CD4-positive, alpha-beta T cell treated with Interleukin-6 for 4 hours (primary cell): ENCODE results near the gene AMPH.
"Not testable (repeated sequence)": the region's sequence is repeated elsewhere in the genome, so short reads cannot be mapped to it uniquely, and the experiment has no call there.

Source experiments
- DNase-seq: peaks from one replicate; pipeline ENCODE4 v3.0.0-alpha.2; 2020; ENCODE audit warnings: mixed read lengths

Gene AMPH

GRCh38 chr7:38625866-38626265 is 5.3 kb downstream of the AMPH start:
- no peak for DNase-seq

GRCh38 chr7:38615665-38616064 is 15.5 kb downstream of the AMPH start:
- no peak for DNase-seq

- DNase-seq: no peak
Measured at GRCh38 chr7:38607466-38607865, 23.7 kb downstream of the AMPH start.

GRCh38 chr7:38600741-38601140 is 30.4 kb downstream of the AMPH start:
- no peak for DNase-seq

GRCh38 chr7:38594949-38595348 is 36.2 kb downstream of the AMPH start:
- no peak for DNase-seq

- DNase-seq: no peak
Measured at GRCh38 chr7:38592737-38593288, 38.4 kb downstream of the AMPH start.

GRCh38 chr7:38585572-38586354 is 45.4 kb downstream of the AMPH start:
- no peak for DNase-seq

GRCh38 chr7:38584443-38585210 is 46.5 kb downstream of the AMPH start:
- no peak for DNase-seq

- no peak for DNase-seq
Measured at GRCh38 chr7:38580485-38580884, 50.7 kb downstream of the AMPH start.

- no peak for DNase-seq
Measured at GRCh38 chr7:38574086-38574485, 57.1 kb downstream of the AMPH start.

- not testable (repeated sequence) for DNase-seq
Measured at GRCh38 chr7:38571620-38572019, 59.6 kb downstream of the AMPH start.

- DNase-seq: no peak
Measured at GRCh38 chr7:38568497-38568896, 62.7 kb downstream of the AMPH start.

GRCh38 chr7:38565289-38565688 is 65.9 kb downstream of the AMPH start:
- DNase-seq: no peak

GRCh38 chr7:38563741-38564140 is 67.4 kb downstream of the AMPH start:
- no peak for DNase-seq

GRCh38 chr7:38561166-38561565 is 70.0 kb downstream of the AMPH start:
- no peak for DNase-seq

- DNase-seq: no peak
Measured at GRCh38 chr7:38558761-38559345, 72.3 kb downstream of the AMPH start.

GRCh38 chr7:38554586-38554985 is 76.6 kb downstream of the AMPH start:
- no peak for DNase-seq

GRCh38 chr7:38550836-38551235 is 80.3 kb downstream of the AMPH start:
- DNase-seq: no peak

GRCh38 chr7:38548605-38549004 is 82.6 kb downstream of the AMPH start:
- no peak for DNase-seq

GRCh38 chr7:38546763-38547162 is 84.4 kb downstream of the AMPH start:
- DNase-seq: no peak

- no peak for DNase-seq
Measured at GRCh38 chr7:38545977-38546376, 85.2 kb downstream of the AMPH start.

- DNase-seq: no peak
Measured at GRCh38 chr7:38542156-38542555, 89.0 kb downstream of the AMPH start.

- DNase-seq: no peak
Measured at GRCh38 chr7:38541440-38541839, 89.7 kb downstream of the AMPH start.
